ENCODE measurements around the gene CDC42EP3.

- TF ChIP-seq CTCF (conservative IDR thresholded peaks at IDR 0.05; ENCODE audit: low read depth in 2 of 2) (no peak), ETS1 (IDR thresholded peaks at IDR 0.05) (no peak), POLR2AphosphoS5 (IDR thresholded peaks at IDR 0.05; ENCODE audit: low read depth) (no peak), EZH2phosphoT487 (IDR thresholded peaks at IDR 0.05; ENCODE audit: unreplicated experiment) (no peak), CREB1 (CRISPR knock-in tag; IDR thresholded peaks at IDR 0.05; ENCODE audit: low read depth) (no peak), REST (IDR thresholded peaks at IDR 0.05; ENCODE audit: unreplicated experiment) (no peak), JUNB (IDR thresholded peaks at IDR 0.05; ENCODE audit: unreplicated experiment) (no peak), EZH2 (IDR thresholded peaks at IDR 0.05; ENCODE audit: low read depth, unreplicated experiment) (no peak), STAT1 (IDR thresholded peaks at IDR 0.05; ENCODE audit: unreplicated experiment) (no peak), ZNF331 (CRISPR knock-in tag; IDR thresholded peaks at IDR 0.05; ENCODE audit: low read depth) (no peak)
Measured at GRCh38 chr2:37684809-37685208, 13.4 kb upstream of the CDC42EP3 start.
